Measurements from ENCODE around the gene ADGRF5. TPM values are rescaled to one million over a fixed set of nuclear protein-coding genes. Genes with fewer than 3 reads are reported as not detected.

The ADGRF5 gene
- total RNA-seq, 2 experiments from 2014 or later: not detected

- no peaks in the 10 kb centered on the region for H3K4me1 Mint-ChIP-seq
- H3K27ac Mint-ChIP-seq: no peak overlapping the region
- H3K9me3 Mint-ChIP-seq: no peaks in the 10 kb centered on the region
- DNase-seq: no peak
- H3K4me3 Mint-ChIP-seq: no peak overlapping the region
- no peaks in the 10 kb centered on the region for H3K36me3 Mint-ChIP-seq
- ATAC-seq (ENCODE audit: low read depth): no peak
- POLR2A ChIA-PET: no interaction called here
- H3K27me3 Mint-ChIP-seq: peaks cover 2% of the 10 kb centered on the region
These were observed 1.7 kb upstream of the ADGRF5 start for GRCh38 chr6:46923476-46923875.

GRCh38 chr6:46921059-46921458 lies 679 bp downstream of the ADGRF5 start:
- ATAC-seq (ENCODE audit: low read depth) (no peak), DNase-seq (no peak)
- Mint-ChIP-seq H3K9me3 (no peaks in the 10 kb centered on the region), H3K27ac (no peak overlapping the region), H3K4me3 (no peak overlapping the region), H3K27me3 (peaks cover 2% of the 10 kb centered on the region), H3K36me3 (no peaks in the 10 kb centered on the region), H3K4me1 (no peaks in the 10 kb centered on the region)
- POLR2A ChIA-PET: no interaction called here

GRCh38 chr6:46918806-46919205 lies 2.9 kb downstream of the ADGRF5 start:
- POLR2A ChIA-PET: no interaction called here
- ATAC-seq (ENCODE audit: low read depth): no peak
- Mint-ChIP-seq H3K27me3 (no peaks in the 10 kb centered on the region), H3K36me3 (no peaks in the 10 kb centered on the region), H3K4me3 (no peak overlapping the region), H3K27ac (no peak overlapping the region), H3K9me3 (no peaks in the 10 kb centered on the region), H3K4me1 (no peaks in the 10 kb centered on the region)
- DNase-seq: no peak

GRCh38 chr6:46917002-46917545 lies 4.7 kb downstream of the ADGRF5 start:
- Mint-ChIP-seq H3K9me3 (no peaks in the 10 kb centered on the region), H3K27me3 (no peaks in the 10 kb centered on the region)

GRCh38 chr6:46915866-46916265 lies 5.9 kb downstream of the ADGRF5 start:
- H3K27ac Mint-ChIP-seq: no peak overlapping the region
- H3K36me3 Mint-ChIP-seq: no peaks in the 10 kb centered on the region
- DNase-seq (no peak), ATAC-seq (ENCODE audit: low read depth) (no peak)
- H3K4me1 Mint-ChIP-seq: no peaks in the 10 kb centered on the region
- POLR2A ChIA-PET: no interaction called here
- H3K27me3 Mint-ChIP-seq: no peaks in the 10 kb centered on the region
- H3K9me3 Mint-ChIP-seq: no peaks in the 10 kb centered on the region
- no peak overlapping the region for H3K4me3 Mint-ChIP-seq

More at GRCh38 chr6:46917002-46917545, 4.7 kb downstream of the ADGRF5 start:
- POLR2A ChIA-PET: no interaction called here
- ATAC-seq (ENCODE audit: low read depth) (no peak), DNase-seq (no peak)
- H3K27ac Mint-ChIP-seq: no peak overlapping the region
- no peak overlapping the region for H3K4me3 Mint-ChIP-seq
- no peaks in the 10 kb centered on the region for H3K36me3 Mint-ChIP-seq
- H3K4me1 Mint-ChIP-seq: no peaks in the 10 kb centered on the region

- no peak overlapping the region for H3K27ac Mint-ChIP-seq
- POLR2A ChIA-PET: no interaction called here
- H3K36me3 Mint-ChIP-seq: no peaks in the 10 kb centered on the region
- H3K27me3 Mint-ChIP-seq: no peaks in the 10 kb centered on the region
- no peaks in the 10 kb centered on the region for H3K4me1 Mint-ChIP-seq
- no peak for ATAC-seq (ENCODE audit: low read depth)
- H3K9me3 Mint-ChIP-seq: no peaks in the 10 kb centered on the region
- DNase-seq: no peak
- no peak overlapping the region for H3K4me3 Mint-ChIP-seq
These were observed 6.4 kb downstream of the ADGRF5 start for GRCh38 chr6:46915380-46915779.

- no peaks in the 10 kb centered on the region for H3K36me3 Mint-ChIP-seq
- ATAC-seq (ENCODE audit: low read depth): no peak
These were observed 7.4 kb downstream of the ADGRF5 start for GRCh38 chr6:46914279-46914810.

GRCh38 chr6:46909371-46909770 lies 12.4 kb downstream of the ADGRF5 start:
- no peak for ATAC-seq (ENCODE audit: low read depth)
- H3K27me3 Mint-ChIP-seq: no peaks in the 10 kb centered on the region

More at GRCh38 chr6:46914279-46914810, 7.4 kb downstream of the ADGRF5 start:
- Mint-ChIP-seq H3K27ac (no peak overlapping the region), H3K4me3 (no peak overlapping the region), H3K27me3 (no peaks in the 10 kb centered on the region), H3K9me3 (no peaks in the 10 kb centered on the region), H3K4me1 (no peaks in the 10 kb centered on the region)
- POLR2A ChIA-PET: no interaction called here
- no peak for DNase-seq

GRCh38 chr6:46906776-46907175 lies 15.0 kb downstream of the ADGRF5 start:
- Mint-ChIP-seq H3K36me3 (no peaks in the 10 kb centered on the region), H3K27ac (no peak overlapping the region)
- DNase-seq: no peak

More at GRCh38 chr6:46909371-46909770, 12.4 kb downstream of the ADGRF5 start:
- Mint-ChIP-seq H3K4me1 (no peaks in the 10 kb centered on the region), H3K4me3 (no peak overlapping the region), H3K9me3 (no peaks in the 10 kb centered on the region), H3K36me3 (no peaks in the 10 kb centered on the region), H3K27ac (no peak overlapping the region)
- no peak for DNase-seq
- POLR2A ChIA-PET: no interaction called here

GRCh38 chr6:46904117-46904516 lies 17.6 kb downstream of the ADGRF5 start:
- POLR2A ChIA-PET: no interaction called here
- H3K9me3 Mint-ChIP-seq: no peaks in the 10 kb centered on the region

More at GRCh38 chr6:46906776-46907175, 15.0 kb downstream of the ADGRF5 start:
- Mint-ChIP-seq H3K4me1 (no peaks in the 10 kb centered on the region), H3K4me3 (no peak overlapping the region), H3K27me3 (peaks cover 2% of the 10 kb centered on the region), H3K9me3 (no peaks in the 10 kb centered on the region)
- no peak for ATAC-seq (ENCODE audit: low read depth)
- POLR2A ChIA-PET: no interaction called here

GRCh38 chr6:46903175-46903574 lies 18.6 kb downstream of the ADGRF5 start:
- H3K36me3 Mint-ChIP-seq: no peaks in the 10 kb centered on the region
- ATAC-seq (ENCODE audit: low read depth): no peak
- peaks cover 4% of the 10 kb centered on the region for H3K27me3 Mint-ChIP-seq
- H3K4me1 Mint-ChIP-seq: no peaks in the 10 kb centered on the region
- H3K27ac Mint-ChIP-seq: no peak overlapping the region
- H3K9me3 Mint-ChIP-seq: no peaks in the 10 kb centered on the region
- no peak overlapping the region for H3K4me3 Mint-ChIP-seq
- no peak for DNase-seq
- POLR2A ChIA-PET: no interaction called here

More at GRCh38 chr6:46904117-46904516, 17.6 kb downstream of the ADGRF5 start:
- no peaks in the 10 kb centered on the region for H3K36me3 Mint-ChIP-seq
- DNase-seq: no peak
- no peak for ATAC-seq (ENCODE audit: low read depth)
- no peak overlapping the region for H3K4me3 Mint-ChIP-seq
- H3K27me3 Mint-ChIP-seq: peaks cover 2% of the 10 kb centered on the region
- no peaks in the 10 kb centered on the region for H3K4me1 Mint-ChIP-seq
- H3K27ac Mint-ChIP-seq: no peak overlapping the region

- H3K9me3 Mint-ChIP-seq: no peaks in the 10 kb centered on the region
- POLR2A ChIA-PET: no interaction called here
- DNase-seq (no peak), ATAC-seq (ENCODE audit: low read depth) (no peak)
- H3K36me3 Mint-ChIP-seq: no peaks in the 10 kb centered on the region
- no peak overlapping the region for H3K27ac Mint-ChIP-seq
- peaks cover 4% of the 10 kb centered on the region for H3K27me3 Mint-ChIP-seq
- no peak overlapping the region for H3K4me3 Mint-ChIP-seq
- no peaks in the 10 kb centered on the region for H3K4me1 Mint-ChIP-seq
These were observed 19.8 kb downstream of the ADGRF5 start for GRCh38 chr6:46901882-46902314.

GRCh38 chr6:46900266-46900665 lies 21.5 kb downstream of the ADGRF5 start:
- Mint-ChIP-seq H3K9me3 (no peaks in the 10 kb centered on the region), H3K27ac (no peak overlapping the region), H3K4me1 (no peaks in the 10 kb centered on the region), H3K27me3 (peaks cover 4% of the 10 kb centered on the region), H3K36me3 (no peaks in the 10 kb centered on the region), H3K4me3 (no peak overlapping the region)
- POLR2A ChIA-PET: no interaction called here
- ATAC-seq (ENCODE audit: low read depth) (no peak), DNase-seq (no peak)

- POLR2A ChIA-PET: no interaction called here
- H3K27me3 Mint-ChIP-seq: peaks cover 4% of the 10 kb centered on the region
- no peak overlapping the region for H3K4me3 Mint-ChIP-seq
- H3K27ac Mint-ChIP-seq: no peak overlapping the region
- no peaks in the 10 kb centered on the region for H3K36me3 Mint-ChIP-seq
- ATAC-seq (ENCODE audit: low read depth): no peak
- H3K4me1 Mint-ChIP-seq: no peaks in the 10 kb centered on the region
- no peaks in the 10 kb centered on the region for H3K9me3 Mint-ChIP-seq
- DNase-seq: no peak
These were observed 22.1 kb downstream of the ADGRF5 start for GRCh38 chr6:46899659-46900058.
